SK-N-SH treated with all-trans-retinoic acid at 6 μM for 48 hours (cell line): ENCODE measurements around the gene CCDC73.

ENCODE experiments used
- ARNTL ChIP-seq: fragments of 450-650 bp; formaldehyde crosslinking; IDR thresholded peaks from 2 replicates; pipeline ENCODE4 v1.5.0; 2020; ENCODE audit warnings: low read depth, mild to moderate bottlenecking, moderate library complexity, borderline replicate concordance
- TCF4 ChIP-seq: fragments of 250-450 bp; sonication (Bioruptor Pico); IDR thresholded peaks from 2 replicates; pipeline ENCODE4 v1.8.0; 2021; ENCODE audit warnings: mild to moderate bottlenecking, moderate library complexity, borderline replicate concordance
- ZFP3 ChIP-seq: fragments of 250-450 bp; sonication (Bioruptor Pico); IDR thresholded peaks from 2 replicates; pipeline ENCODE4 v1.5.0; 2020; ENCODE audit warnings: mild to moderate bottlenecking, moderate library complexity
- ZNF8 ChIP-seq: fragments of 450-650 bp; formaldehyde crosslinking; IDR thresholded peaks from 2 replicates; pipeline ENCODE4 v1.5.0; 2020; ENCODE audit warnings: mild to moderate bottlenecking, moderate library complexity
- TF ChIP-seq, protein P1 (sequence below): fragments of 250-450 bp; sonication (Bioruptor Pico); IDR thresholded peaks from 2 replicates; pipeline ENCODE4 v1.8.0; 2020; ENCODE audit warnings: mild to moderate bottlenecking, moderate library complexity, borderline replicate concordance

DNA sequence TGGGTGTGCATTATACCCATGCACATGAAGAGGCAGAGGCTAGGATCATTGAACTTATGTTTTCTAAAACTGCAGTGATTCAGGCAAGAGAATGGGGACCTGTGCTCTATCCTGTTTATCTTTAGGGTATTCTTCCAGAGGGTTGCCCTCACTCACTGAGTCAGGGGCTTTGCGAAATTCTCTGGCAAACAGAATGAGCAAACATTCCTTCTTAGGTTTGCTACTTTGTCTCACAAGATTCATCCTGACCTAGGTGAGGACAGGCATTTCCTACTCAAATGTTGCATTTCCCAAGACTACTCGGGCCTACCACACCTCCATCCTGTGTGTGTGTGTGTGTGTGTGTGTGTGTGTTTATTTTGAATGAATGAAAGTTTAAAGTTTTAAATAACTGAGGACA lies 213.5 kb downstream of the CCDC73 start:
- TF ChIP-seq, protein P1, sequence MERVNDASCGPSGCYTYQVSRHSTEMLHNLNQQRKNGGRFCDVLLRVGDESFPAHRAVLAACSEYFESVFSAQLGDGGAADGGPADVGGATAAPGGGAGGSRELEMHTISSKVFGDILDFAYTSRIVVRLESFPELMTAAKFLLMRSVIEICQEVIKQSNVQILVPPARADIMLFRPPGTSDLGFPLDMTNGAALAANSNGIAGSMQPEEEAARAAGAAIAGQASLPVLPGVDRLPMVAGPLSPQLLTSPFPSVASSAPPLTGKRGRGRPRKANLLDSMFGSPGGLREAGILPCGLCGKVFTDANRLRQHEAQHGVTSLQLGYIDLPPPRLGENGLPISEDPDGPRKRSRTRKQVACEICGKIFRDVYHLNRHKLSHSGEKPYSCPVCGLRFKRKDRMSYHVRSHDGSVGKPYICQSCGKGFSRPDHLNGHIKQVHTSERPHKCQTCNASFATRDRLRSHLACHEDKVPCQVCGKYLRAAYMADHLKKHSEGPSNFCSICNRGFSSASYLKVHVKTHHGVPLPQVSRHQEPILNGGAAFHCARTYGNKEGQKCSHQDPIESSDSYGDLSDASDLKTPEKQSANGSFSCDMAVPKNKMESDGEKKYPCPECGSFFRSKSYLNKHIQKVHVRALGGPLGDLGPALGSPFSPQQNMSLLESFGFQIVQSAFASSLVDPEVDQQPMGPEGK (CRISPR knock-in tag): no peak
- TF ChIP-seq TCF4 (CRISPR knock-in tag) (no peak), ARNTL (no peak), ZFP3 (CRISPR knock-in tag) (no peak), ZNF8 (CRISPR knock-in tag) (no peak)
